GM21515 (cell line): ENCODE measurements around the gene SLC3A2.
A peak's percentile ranks its signal among the peaks of the same experiment; 100 is the strongest.
"Not testable (repeated sequence)": the region's sequence is repeated elsewhere in the genome, so short reads cannot be mapped to it uniquely, and the experiment has no call there.

ENCODE experiments used
- ATAC-seq: cut with Tn5 transposase; IDR thresholded peaks from one replicate; pipeline ENCODE4 v1.9.1; 2021; ENCODE audit not compliant: unreplicated experiment

SLC3A2 gene

GRCh38 chr11:62852523-62853188, 28.0 kb upstream of the SLC3A2 start:
- no peak for ATAC-seq

DNA sequence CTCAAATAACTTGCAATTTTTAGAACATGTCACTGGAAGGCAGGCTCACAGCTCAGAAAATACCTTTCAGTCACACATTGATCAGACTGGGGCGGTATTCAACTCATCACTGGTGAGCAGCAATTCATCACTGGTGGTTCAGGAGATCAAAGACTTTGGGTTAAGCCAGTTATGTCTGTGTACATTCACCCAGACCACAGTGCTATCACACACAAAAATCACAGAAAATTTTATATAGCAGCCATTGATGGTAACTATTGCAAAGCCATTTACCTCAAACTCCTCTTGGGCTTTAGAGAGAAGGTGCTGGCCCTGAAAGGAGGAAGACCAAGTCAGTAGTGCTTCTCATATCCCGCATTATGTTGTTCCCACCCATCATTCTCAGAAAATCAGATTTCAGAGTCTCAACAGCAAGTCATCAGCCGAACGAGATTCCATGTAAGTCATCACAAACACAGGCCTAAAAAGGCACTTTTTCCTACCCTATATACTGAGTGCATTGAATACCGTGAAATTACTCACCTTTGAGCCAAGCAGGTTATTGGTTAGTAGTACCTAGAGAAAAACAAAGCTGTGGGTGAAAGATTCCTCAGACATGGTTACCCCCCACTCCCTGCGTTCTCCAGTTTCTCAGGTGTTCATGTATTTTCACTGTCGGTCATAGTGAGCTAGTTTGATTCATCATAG, 27.3 kb upstream of the SLC3A2 start:
- no peak for ATAC-seq

DNA sequence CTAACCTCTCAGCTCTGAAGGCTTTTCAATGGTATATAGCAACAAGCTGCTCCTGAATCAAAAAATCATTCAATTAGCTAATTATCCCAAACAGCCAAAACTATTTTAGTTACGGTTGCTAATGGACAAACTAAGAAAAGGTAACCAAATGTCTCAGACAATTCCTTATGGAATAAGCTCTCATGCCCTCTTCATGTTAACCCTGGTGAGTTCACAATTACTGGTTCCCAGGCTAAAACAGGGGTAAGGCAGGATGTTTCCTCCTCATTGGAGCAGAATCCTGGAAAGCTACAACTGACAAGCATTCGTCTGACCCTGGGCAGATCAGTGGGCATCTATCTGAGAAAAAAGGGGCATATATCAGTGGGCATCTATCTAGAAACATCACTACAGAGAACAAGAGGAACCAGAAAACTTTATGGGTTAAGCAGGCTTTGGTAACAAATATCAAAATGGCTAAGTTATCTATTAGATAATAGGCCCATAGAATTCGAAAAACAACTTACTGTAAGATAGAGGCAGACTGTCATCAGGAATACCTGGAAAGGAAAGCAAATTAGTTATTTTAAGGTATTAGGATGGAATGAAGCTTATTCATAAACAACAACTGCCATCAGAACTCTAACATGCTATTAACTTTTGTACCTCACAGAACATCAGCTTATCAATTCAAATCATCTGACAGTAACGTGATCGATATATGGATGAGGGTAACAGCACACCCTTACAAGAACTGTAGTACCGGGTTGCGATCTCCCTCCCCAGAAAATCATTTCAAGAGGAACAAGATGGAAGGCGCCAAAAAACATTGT, 26.5 kb upstream of the SLC3A2 start:
- ATAC-seq = no peak

GRCh38 chr11:62854825-62855570, 25.7 kb upstream of the SLC3A2 start:
- no peak for ATAC-seq

GRCh38 chr11:62855571-62856332, 24.9 kb upstream of the SLC3A2 start:
- peak; percentile 81 for ATAC-seq

GRCh38 chr11:62856333-62856895, 24.3 kb upstream of the SLC3A2 start:
- ATAC-seq = no peak

- no peak for ATAC-seq
These were observed 23.1 kb upstream of the SLC3A2 start for GRCh38 chr11:62857541-62857982.

GRCh38 chr11:62858201-62858600, 22.5 kb upstream of the SLC3A2 start:
- ATAC-seq = no peak

GRCh38 chr11:62859281-62859703, 21.4 kb upstream of the SLC3A2 start:
- not testable (repeated sequence) for ATAC-seq

GRCh38 chr11:62860835-62861563, 19.7 kb upstream of the SLC3A2 start:
- no peak for ATAC-seq

DNA sequence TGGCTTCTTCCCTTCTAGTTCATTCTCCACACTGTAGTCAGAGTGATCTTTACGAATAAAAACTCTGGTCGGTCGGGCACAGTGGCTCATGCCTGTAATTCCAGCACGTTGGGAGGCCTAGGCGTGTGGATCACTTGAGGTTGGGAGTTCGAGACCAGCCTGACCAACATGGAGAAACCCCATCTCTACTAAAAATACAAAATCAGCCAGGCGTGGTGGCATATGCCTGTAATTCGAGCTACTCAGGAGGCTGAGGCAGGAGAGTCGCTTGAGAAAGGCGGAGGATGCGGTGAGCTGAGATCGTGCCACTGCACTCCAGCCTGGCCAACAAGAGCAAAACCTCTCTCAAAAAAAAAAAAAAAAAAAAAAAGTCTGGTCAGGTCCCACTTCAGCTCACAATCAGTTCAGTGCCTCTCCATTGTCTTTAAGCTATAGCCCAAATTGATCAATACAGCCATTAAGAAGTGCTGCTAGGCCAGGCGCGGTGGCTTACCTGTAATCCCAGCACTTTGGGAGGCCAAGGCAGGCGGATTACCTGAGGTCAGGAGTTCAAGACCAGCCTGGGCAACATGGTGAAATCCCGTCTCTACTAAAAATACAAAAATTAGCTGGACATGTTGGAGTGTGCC, 19.0 kb upstream of the SLC3A2 start:
- ATAC-seq = not testable (repeated sequence)

GRCh38 chr11:62863687-62864335, 16.9 kb upstream of the SLC3A2 start:
- ATAC-seq = no peak

DNA sequence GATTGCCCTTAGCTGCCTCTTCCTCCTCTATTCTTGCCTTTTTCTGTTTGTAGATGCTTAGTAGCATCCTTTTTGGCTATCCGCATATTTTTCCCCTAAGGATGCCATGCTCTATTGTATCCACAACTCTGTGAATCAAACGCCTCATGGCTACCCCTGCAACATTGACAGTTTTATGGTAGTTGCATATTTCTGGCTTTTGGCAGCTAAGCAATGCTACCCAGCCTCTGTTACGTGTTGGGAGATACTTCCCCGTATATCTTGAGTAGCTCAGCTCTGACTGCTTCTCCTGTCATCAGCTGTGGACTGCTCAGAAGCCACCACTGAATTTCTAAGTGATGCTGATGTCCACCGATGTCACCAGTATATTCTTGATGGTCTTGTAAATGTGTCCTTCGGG, 15.1 kb upstream of the SLC3A2 start:
- ATAC-seq = no peak

- ATAC-seq = no peak
These were observed 5.8 kb upstream of the SLC3A2 start for GRCh38 chr11:62874851-62875250.

DNA sequence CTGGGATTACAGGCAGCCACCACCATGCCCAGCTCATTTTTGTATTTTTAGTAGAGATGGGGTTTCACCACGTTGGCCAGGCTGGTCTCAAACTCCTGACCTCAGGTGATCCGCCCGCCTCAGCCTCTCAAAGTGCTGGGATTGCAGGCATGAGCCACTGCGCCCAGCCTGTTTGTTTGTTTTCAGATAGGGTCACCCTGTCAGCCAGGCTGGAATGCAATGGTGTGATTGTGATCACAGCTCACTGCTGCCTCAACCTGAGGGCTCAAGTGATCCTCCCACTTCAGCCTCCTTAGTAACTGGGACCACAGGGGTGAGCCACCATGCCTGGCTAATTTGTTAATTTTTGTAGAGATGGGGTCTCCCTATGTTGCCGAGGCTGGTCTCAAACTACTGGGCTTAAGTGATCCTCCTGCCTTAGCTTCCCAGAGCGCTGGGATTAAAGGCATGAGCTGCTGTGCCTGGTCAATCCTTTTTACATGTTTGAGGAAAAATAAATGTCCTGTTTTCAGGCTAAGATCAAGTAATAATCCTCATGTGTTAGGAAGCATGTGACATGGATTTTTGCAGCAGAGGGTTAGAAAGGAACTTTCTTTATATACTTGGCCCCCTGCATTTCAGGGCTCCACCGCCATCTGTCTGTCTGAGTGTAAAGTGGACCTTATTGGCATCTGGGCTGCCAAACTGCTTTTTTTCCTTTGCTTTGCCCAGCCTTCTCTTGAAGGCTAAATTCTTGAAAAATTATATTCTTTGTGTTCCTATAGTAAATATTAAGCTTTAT, 4.8 kb upstream of the SLC3A2 start:
- no peak for ATAC-seq

DNA sequence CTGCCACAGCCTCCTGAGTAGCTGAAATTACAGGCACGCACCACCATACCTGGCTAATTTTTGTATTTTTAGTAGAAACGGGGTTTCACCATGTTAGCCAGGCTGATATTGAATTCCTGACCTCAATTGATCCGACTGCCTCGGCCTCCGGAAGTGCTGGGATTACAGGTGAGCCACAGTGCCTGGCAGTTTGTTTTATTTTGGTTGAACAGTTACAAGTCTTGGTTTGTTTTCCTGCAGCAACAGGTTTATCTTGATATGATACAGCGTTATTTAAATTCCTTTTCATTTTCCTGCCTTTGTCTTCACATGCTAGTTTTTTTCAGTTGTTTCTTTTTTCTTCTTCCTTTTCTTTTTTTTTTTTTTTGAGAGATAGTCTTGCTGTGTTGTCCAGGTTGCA, 4.0 kb upstream of the SLC3A2 start:
- ATAC-seq = no peak

- ATAC-seq = no peak
These were observed 1.3 kb upstream of the SLC3A2 start for GRCh38 chr11:62879235-62879978.
